HepG2 (cell line): ENCODE data around the gene DCLRE1C. TPM values are rescaled to one million over a fixed set of nuclear protein-coding genes. Genes with fewer than 3 reads are reported as not detected.

Source experiments
- BRF2 ChIP-seq: sonication (generic); formaldehyde crosslinking; IDR thresholded peaks from 2 replicates; pipeline ENCODE4 v1.8.1; 2022; ENCODE audit warnings: mild to moderate bottlenecking, missing genetic modification reagents
- E2F2 ChIP-seq: sonication (generic); formaldehyde crosslinking; IDR thresholded peaks from 2 replicates; pipeline ENCODE4 v1.4.0; 2020; ENCODE audit warnings: missing genetic modification reagents, borderline replicate concordance
- KDM5B ChIP-seq: sonication (generic); formaldehyde crosslinking; IDR thresholded peaks from 2 replicates; pipeline ENCODE4 v1.4.0; 2020; ENCODE audit warnings: missing genetic modification reagents, mild to moderate bottlenecking, borderline replicate concordance
- MAFF ChIP-seq: IDR thresholded peaks from 2 replicates; pipeline ENCODE4 v1.6.1; 2011; ENCODE audit warnings: low read depth, low read length, improper control_type of control experiment
- PATZ1 ChIP-seq: sonication (generic); formaldehyde crosslinking; IDR thresholded peaks from 2 replicates; pipeline ENCODE4 v1.4.0; 2020; ENCODE audit warnings: missing genetic modification reagents
- PAX8 ChIP-seq: sonication (generic); formaldehyde crosslinking; IDR thresholded peaks from 2 replicates; pipeline ENCODE4 v1.8.0; 2022; ENCODE audit warnings: mild to moderate bottlenecking, missing genetic modification reagents, borderline replicate concordance
- PRDM4 ChIP-seq: sonication (generic); formaldehyde crosslinking; IDR thresholded peaks from 2 replicates; pipeline ENCODE4 v1.9.0; 2021; ENCODE audit warnings: missing genetic modification reagents, borderline replicate concordance
- RBAK ChIP-seq: sonication (generic); formaldehyde crosslinking; IDR thresholded peaks from 2 replicates; pipeline ENCODE4 v1.5.1; 2020; ENCODE audit warnings: mild to moderate bottlenecking, missing genetic modification reagents
- SRSF1 ChIP-seq: fragments of 200-400 bp; formaldehyde crosslinking; optimal IDR thresholded peaks from 2 replicates; pipeline ENCODE3; 2017; ENCODE audit warnings: mild to moderate bottlenecking, low read depth, low read length, moderate library complexity
- TFAP4 ChIP-seq: sonication (generic); IDR thresholded peaks from 2 replicates; pipeline ENCODE4 v1.6.1; 2016; ENCODE audit warnings: low read depth, borderline replicate concordance
- ZBTB39 ChIP-seq: sonication (generic); formaldehyde crosslinking; IDR thresholded peaks from 2 replicates; pipeline ENCODE4 v1.5.0; 2020; ENCODE audit warnings: missing genetic modification reagents
- ZBTB46 ChIP-seq: sonication (generic); formaldehyde crosslinking; IDR thresholded peaks from 2 replicates; pipeline ENCODE4 v1.4.0; 2020; ENCODE audit warnings: mild to moderate bottlenecking, missing genetic modification reagents, borderline replicate concordance
- ZNF546 ChIP-seq: sonication (generic); formaldehyde crosslinking; conservative IDR thresholded peaks from 2 replicates; pipeline ENCODE4 v1.8.1; 2023; ENCODE audit warnings: mild to moderate bottlenecking, missing genetic modification reagents
- ZNF598 ChIP-seq: sonication (generic); formaldehyde crosslinking; IDR thresholded peaks from 2 replicates; pipeline ENCODE4 v1.5.1; 2020; ENCODE audit warnings: mild to moderate bottlenecking, missing genetic modification reagents, borderline replicate concordance
- ZNF747 ChIP-seq: sonication (generic); formaldehyde crosslinking; IDR thresholded peaks from 2 replicates; pipeline ENCODE4 v1.8.1; 2023; ENCODE audit warnings: missing genetic modification reagents, mild to moderate bottlenecking, borderline replicate concordance
- ZSCAN20 ChIP-seq: sonication (generic); formaldehyde crosslinking; IDR thresholded peaks from 2 replicates; pipeline ENCODE4 v1.4.0; 2020; ENCODE audit warnings: missing genetic modification reagents, mild to moderate bottlenecking, borderline replicate concordance
- polyA plus RNA-seq, 8 experiments: library from polyadenylated mRNA; depleted of rRNA in 3 of 8; stranded (reverse) in 7 of 8; unstranded in 1 of 8; fragments of >200 nt; fragmentation: Illumina TruSeq in 4 of 8; extraction: Trizol in 4 of 8; gene quantifications; 2 replicates each; pipeline versions ENCODE4 v1.2.1 to v1.2.3, GENCODE V29; 2011 to 2016; ENCODE audit warnings: low read depth in 4 of 8, missing spikeins in 1 of 8, mixed read lengths in 1 of 8; ENCODE audit not compliant: insufficient read depth in 1 of 8
- total RNA-seq, 5 experiments: library from RNA; depleted of rRNA; stranded (reverse); fragments of >200 nt; fragmentation: Illumina TruSeq; extraction: Trizol; gene quantifications; 2 replicates each; pipeline ENCODE4 v1.2.3, GENCODE V29; 2016; ENCODE audit warnings: low read depth in 1 of 5

Gene DCLRE1C
- total and polyA plus RNA-seq, 2 of the 13 experiments (the other 11 are each of a cell fraction or from before 2014, with no cell fraction given), result 3.0 to 10.3 TPM

GRCh38 chr10:14953424-14954000, 384 bp downstream of the DCLRE1C start (continued):
- no peak for TF ChIP-seq PRDM4 (CRISPR knock-in tag)
- TF ChIP-seq SRSF1, result peak; percentile 42
- 0 out of 2 replicates have a peak, but pooled peaks have one; percentile 5 for TF ChIP-seq ZBTB39 (CRISPR knock-in tag)
- no peak for TF ChIP-seq RBAK (CRISPR knock-in tag)
- TF ChIP-seq ZSCAN20 (CRISPR knock-in tag), result peak; percentile 68; the same call in 1 of the 2 replicates
- no peak for TF ChIP-seq ZNF546 (CRISPR knock-in tag)
- no peak for TF ChIP-seq MAFF
- TF ChIP-seq ZBTB46 (CRISPR knock-in tag), result peak; percentile 51; the same call in 1 of the 2 replicates
- no peak for TF ChIP-seq KDM5B (CRISPR knock-in tag)
- no peak for TF ChIP-seq ZNF747 (CRISPR knock-in tag)
- TF ChIP-seq BRF2, result no peak
- no peak for TF ChIP-seq E2F2 (CRISPR knock-in tag)
- TF ChIP-seq ZNF598 (CRISPR knock-in tag), result peak; percentile 80; the same call in 1 of the 2 replicates
- TF ChIP-seq TFAP4, result 0 out of 2 replicates have a peak, but pooled peaks have one; percentile 7
- TF ChIP-seq PAX8 (CRISPR knock-in tag), result no peak
- peak; percentile 70; the same call in 1 of the 2 replicates for TF ChIP-seq PATZ1 (CRISPR knock-in tag)
